ENCODE data around the gene TCERG1L. TPM values are rescaled to one million over a fixed set of nuclear protein-coding genes. Genes with fewer than 3 reads are reported as not detected.

TCERG1L gene
- total RNA-seq, 2 donors from 2014 or later = 1.6 to 4.5 TPM

GRCh38 chr10:131253931-131254858, 57.3 kb downstream of the TCERG1L start:
- H3K4me1 ChIP-seq (ENCODE audit: control insufficient read depth, insufficient read depth, low read length) = peaks cover 35% of the 10 kb centered on the region
- Mint-ChIP-seq H3K27ac (peak overlapping the region; percentile 5), H3K9me3 (no peaks in the 10 kb centered on the region), H3K4me1 (peaks cover 38% of the 10 kb centered on the region), H3K27me3 (ENCODE audit: insufficient read depth) (no peaks in the 10 kb centered on the region), H3K36me3 (ENCODE audit: low read depth) (no peaks in the 10 kb centered on the region), H3K4me3 (no peak overlapping the region)
- no peak for DNase-seq
- no peaks in the 10 kb centered on the region for H3K36me3 ChIP-seq (ENCODE audit: control insufficient read depth, insufficient read depth, low read length)
- no peak for TF ChIP-seq CTCF (conservative IDR thresholded peaks at IDR 0.05)
- no peaks in the 10 kb centered on the region for H3K27me3 ChIP-seq (ENCODE audit: control insufficient read depth, insufficient read depth, low read length, poor library complexity, severe bottlenecking)
- H3K27ac ChIP-seq (ENCODE audit: low read depth, low read length) = no peak overlapping the region
- H3K9ac ChIP-seq (ENCODE audit: extremely low read depth, low read length, poor library complexity, severe bottlenecking) = no peak overlapping the region
- no peaks in the 10 kb centered on the region for H3K9me3 ChIP-seq (ENCODE audit: control insufficient read depth, low read length)
- no peak overlapping the region for H3K4me3 ChIP-seq (ENCODE audit: low read length)
- WGBS, 2 experiments (ENCODE audit: insufficient coverage in 1 of 2, insufficient read length in 1 of 2) = 90 to 96% methylated on average over 21 to 22 of the region's 22 CpGs

GRCh38 chr10:131252567-131253276, 58.8 kb downstream of the TCERG1L start:
- Histone ChIP-seq H3K4me3 (ENCODE audit: low read length) (no peak overlapping the region), H3K27ac (ENCODE audit: low read depth, low read length) (no peak overlapping the region), H3K36me3 (ENCODE audit: control insufficient read depth, insufficient read depth, low read length) (no peaks in the 10 kb centered on the region), H3K9ac (ENCODE audit: extremely low read depth, low read length, poor library complexity, severe bottlenecking) (no peak overlapping the region), H3K9me3 (ENCODE audit: control insufficient read depth, low read length) (no peaks in the 10 kb centered on the region), H3K4me1 (ENCODE audit: control insufficient read depth, insufficient read depth, low read length) (peaks cover 44% of the 10 kb centered on the region), H3K27me3 (ENCODE audit: control insufficient read depth, insufficient read depth, low read length, poor library complexity, severe bottlenecking) (no peaks in the 10 kb centered on the region)
- 93 to 94% methylated on average over 15 to 21 of the region's 21 CpGs for WGBS, 2 experiments (ENCODE audit: insufficient coverage in 1 of 2, insufficient read length in 1 of 2)
- Mint-ChIP-seq H3K27me3 (ENCODE audit: insufficient read depth) (no peaks in the 10 kb centered on the region), H3K4me3 (no peak overlapping the region), H3K27ac (no peak overlapping the region), H3K36me3 (ENCODE audit: low read depth) (no peaks in the 10 kb centered on the region), H3K4me1 (peaks cover 38% of the 10 kb centered on the region), H3K9me3 (no peaks in the 10 kb centered on the region)
- TF ChIP-seq CTCF (conservative IDR thresholded peaks at IDR 0.05) = no peak
- DNase-seq = no peak

GRCh38 chr10:131251146-131251541, 60.4 kb downstream of the TCERG1L start:
- H3K4me1 Mint-ChIP-seq = peaks cover 38% of the 10 kb centered on the region
- Histone ChIP-seq H3K4me1 (ENCODE audit: control insufficient read depth, insufficient read depth, low read length) (peaks cover 44% of the 10 kb centered on the region), H3K27me3 (ENCODE audit: control insufficient read depth, insufficient read depth, low read length, poor library complexity, severe bottlenecking) (no peaks in the 10 kb centered on the region), H3K36me3 (ENCODE audit: control insufficient read depth, insufficient read depth, low read length) (no peaks in the 10 kb centered on the region), H3K9me3 (ENCODE audit: control insufficient read depth, low read length) (no peaks in the 10 kb centered on the region), H3K27ac (ENCODE audit: low read depth, low read length) (no peak overlapping the region), H3K4me3 (ENCODE audit: low read length) (no peak overlapping the region), H3K9ac (ENCODE audit: extremely low read depth, low read length, poor library complexity, severe bottlenecking) (no peak overlapping the region)
- DNase-seq = peak; percentile 91
- no peak for TF ChIP-seq CTCF (conservative IDR thresholded peaks at IDR 0.05)
- no peaks in the 10 kb centered on the region for H3K9me3 Mint-ChIP-seq
- peak overlapping the region; percentile 90 for H3K27ac Mint-ChIP-seq
- no peaks in the 10 kb centered on the region for H3K36me3 Mint-ChIP-seq (ENCODE audit: low read depth)
- no peak overlapping the region for H3K4me3 Mint-ChIP-seq
- H3K27me3 Mint-ChIP-seq (ENCODE audit: insufficient read depth) = no peaks in the 10 kb centered on the region
- WGBS, 2 experiments (ENCODE audit: insufficient coverage in 1 of 2, insufficient read length in 1 of 2) = 29 to 53% methylated on average over 2 to 6 of the region's 6 CpGs

Data from endodermal cell (in vitro differentiated cells).